Testis (tissue), 2 donors: ENCODE results near the gene MRM2.

ENCODE experiments used
- POLR2A ChIP-seq: fragments of 450-650 bp; IDR thresholded peaks from one replicate; pipeline ENCODE4 v1.6.1; 2017; ENCODE audit warnings: antibody characterized with exemption, mild to moderate bottlenecking, moderate library complexity
- TF ChIP-seq, protein P1 (sequence below), 3 experiments: fragments of 450-650 bp in 2 of 3; fragments of 200-600 bp in 1 of 3; sonication (generic) in 1 of 3; IDR thresholded peaks; one replicate each; pipeline ENCODE4 v1.5.1; 2016 to 2019; ENCODE audit warnings: antibody characterized with exemption in 3 of 3, mild to moderate bottlenecking in 2 of 3, moderate library complexity in 1 of 3

DNA sequence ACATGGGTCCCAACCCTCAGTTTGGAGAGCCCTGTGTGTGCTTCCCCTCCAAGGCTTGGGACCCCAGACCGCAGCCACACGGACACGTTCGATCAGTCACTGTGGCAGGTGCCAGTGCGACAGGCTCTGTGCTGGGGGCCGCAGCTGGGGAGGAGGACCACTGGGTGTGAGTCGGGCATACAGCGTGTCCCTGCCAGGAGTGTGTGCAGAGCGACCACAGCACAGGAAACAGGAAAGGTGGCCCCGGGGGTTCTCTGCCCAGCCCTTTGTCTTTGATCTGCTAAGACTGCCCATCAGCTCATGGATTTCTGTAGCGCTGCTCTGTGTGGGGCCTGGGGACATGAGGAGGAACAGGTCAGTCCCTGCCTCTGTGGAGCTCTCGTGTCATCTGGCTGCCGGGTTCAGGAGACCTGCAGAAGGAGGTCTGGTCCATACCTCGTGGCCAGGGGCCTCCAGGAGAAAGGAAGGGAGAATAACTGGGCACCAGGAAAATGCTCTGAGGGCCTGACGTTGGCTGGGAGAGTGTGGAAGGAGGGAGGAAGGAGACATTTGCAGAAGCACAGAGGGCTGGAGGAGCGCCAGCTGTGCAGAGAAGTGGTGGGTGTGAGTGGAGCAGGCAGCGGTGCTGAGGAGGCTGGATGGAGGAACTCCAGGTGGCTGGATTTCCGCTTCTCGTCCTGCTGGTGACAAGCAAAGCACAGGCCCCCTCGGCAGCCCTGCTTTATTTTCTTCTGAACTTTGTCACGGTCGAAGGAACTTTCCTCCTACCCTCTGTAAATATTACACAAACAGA lies 4.1 kb upstream of the MRM2 start:
- TF ChIP-seq, protein P1, sequence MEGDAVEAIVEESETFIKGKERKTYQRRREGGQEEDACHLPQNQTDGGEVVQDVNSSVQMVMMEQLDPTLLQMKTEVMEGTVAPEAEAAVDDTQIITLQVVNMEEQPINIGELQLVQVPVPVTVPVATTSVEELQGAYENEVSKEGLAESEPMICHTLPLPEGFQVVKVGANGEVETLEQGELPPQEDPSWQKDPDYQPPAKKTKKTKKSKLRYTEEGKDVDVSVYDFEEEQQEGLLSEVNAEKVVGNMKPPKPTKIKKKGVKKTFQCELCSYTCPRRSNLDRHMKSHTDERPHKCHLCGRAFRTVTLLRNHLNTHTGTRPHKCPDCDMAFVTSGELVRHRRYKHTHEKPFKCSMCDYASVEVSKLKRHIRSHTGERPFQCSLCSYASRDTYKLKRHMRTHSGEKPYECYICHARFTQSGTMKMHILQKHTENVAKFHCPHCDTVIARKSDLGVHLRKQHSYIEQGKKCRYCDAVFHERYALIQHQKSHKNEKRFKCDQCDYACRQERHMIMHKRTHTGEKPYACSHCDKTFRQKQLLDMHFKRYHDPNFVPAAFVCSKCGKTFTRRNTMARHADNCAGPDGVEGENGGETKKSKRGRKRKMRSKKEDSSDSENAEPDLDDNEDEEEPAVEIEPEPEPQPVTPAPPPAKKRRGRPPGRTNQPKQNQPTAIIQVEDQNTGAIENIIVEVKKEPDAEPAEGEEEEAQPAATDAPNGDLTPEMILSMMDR (IDR thresholded peaks at IDR 0.05), result no peak
- TF ChIP-seq POLR2A, result no peak
